Activated CD8-positive, alpha-beta T cell treated with anti-CD3 and anti-CD28 coated beads for 36 hours (primary cell): Measurements from ENCODE around the gene TCN2. TPM values are rescaled to one million over a fixed set of nuclear protein-coding genes. Genes with fewer than 3 reads are reported as not detected.

Experiments
- ATAC-seq: fragments of 200-7000 bp; cut with Tn5 transposase; one replicate; pipeline ENCODE4 v1.10.0; 2021; ENCODE audit warnings: mild to moderate bottlenecking, moderate library complexity
- CTCF ChIA-PET: fragments of 350-600 bp; sonication (Branson Sonifier 250); formaldehyde crosslinking; loops from one replicate; lab custom pipeline; 2021; ENCODE audit warnings: antibody characterized with exemption; lab: Charles Lee
- POLR2A ChIA-PET: fragments of 350-600 bp; sonication (Branson Sonifier 250); formaldehyde crosslinking; loops from one replicate; lab custom pipeline; 2021; ENCODE audit warnings: antibody characterized with exemption; lab: Charles Lee
- DNase-seq: peaks from one replicate; pipeline ENCODE4 v3.0.0-alpha.2; 2020
- H3K27ac Mint-ChIP-seq: one replicate; pipeline ENCODE4 v1.8.0; 2021; ENCODE audit warnings: mild to moderate bottlenecking, mixed read lengths
- H3K27me3 Mint-ChIP-seq: one replicate; pipeline ENCODE4 v1.8.0; 2021; ENCODE audit warnings: mixed read lengths
- H3K36me3 Mint-ChIP-seq: one replicate; pipeline ENCODE4 v1.8.0; 2021; ENCODE audit warnings: low read depth, mixed read lengths
- H3K4me1 Mint-ChIP-seq: one replicate; pipeline ENCODE4 v1.8.0; 2021; ENCODE audit warnings: low read depth, mixed read lengths
- H3K4me3 Mint-ChIP-seq: one replicate; pipeline ENCODE4 v1.8.0; 2021; ENCODE audit warnings: mild to moderate bottlenecking, moderate library complexity, mixed read lengths
- H3K9me3 Mint-ChIP-seq: one replicate; pipeline ENCODE4 v1.8.0; 2021; ENCODE audit warnings: mixed read lengths
- CTCF ChIP-seq: fragments of 200-600 bp; IDR thresholded peaks from one replicate; pipeline ENCODE4 v1.8.0; 2022; ENCODE audit warnings: antibody characterized with exemption, mild to moderate bottlenecking
- intact Hi-C: fragments of 100-400 bp; cut with micrococcal nuclease; formaldehyde crosslinking; loops from one replicate; pipeline ENCODE4 v1.10.0; 2022
- total RNA-seq, 2 experiments: library from RNA; stranded (reverse); gene quantifications; one replicate each; pipeline ENCODE4 v1.2.3, GENCODE V29; 2021

TCN2 gene
- total RNA-seq, 2 experiments from 2014 or later: 0.16 TPM; not detected in 1

DNA sequence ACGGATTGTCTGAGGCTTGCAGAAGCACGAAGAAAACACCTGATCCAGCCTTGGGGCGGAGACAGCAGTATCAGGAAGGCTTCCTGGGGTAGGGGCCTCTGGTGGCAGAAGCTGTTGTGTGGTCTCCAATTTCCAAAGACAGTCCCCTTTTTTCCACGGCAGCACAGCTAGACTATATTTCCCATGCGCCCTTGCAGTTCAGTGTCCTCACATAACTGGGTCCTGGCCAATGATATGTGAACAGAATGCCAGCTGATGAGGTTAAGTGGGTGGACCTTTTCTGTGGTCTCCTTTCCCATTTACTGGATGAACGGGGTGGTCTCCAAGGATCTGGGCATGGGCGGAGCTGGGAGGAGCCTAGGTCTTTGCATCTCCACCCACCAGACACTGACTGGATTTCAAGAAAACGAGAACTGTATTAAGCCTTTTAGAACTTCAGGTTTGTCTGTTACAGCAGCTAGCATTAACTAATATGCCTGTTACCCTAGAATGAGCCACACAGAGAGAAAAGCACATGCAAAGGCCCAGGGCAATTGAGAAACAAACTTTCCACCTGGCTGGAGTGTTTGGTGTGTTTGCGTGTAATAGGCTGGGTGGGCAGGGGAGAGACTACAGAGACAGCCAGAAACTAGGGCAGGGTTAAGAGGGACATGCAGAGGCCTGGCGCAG lies 38.7 kb upstream of the TCN2 start:
- POLR2A ChIA-PET: interaction anchor here (1.0 kb wide), 1 partner anchor 13 kb away, joined by 3 read pairs; no protein-coding TSS in a partner anchor
- DNase-seq: no peak
- Mint-ChIP-seq H3K9me3 (no peaks in the 10 kb centered on the region), H3K4me1 (no peaks in the 10 kb centered on the region), H3K27me3 (no peaks in the 10 kb centered on the region), H3K4me3 (no peak overlapping the region), H3K36me3 (no peaks in the 10 kb centered on the region), H3K27ac (no peak overlapping the region)
- CTCF ChIA-PET: no interaction called here
- intact Hi-C loops: no loop called here
- no peak for ATAC-seq
- no peak for TF ChIP-seq CTCF

- ChIA-PET CTCF (no interaction called here), POLR2A (no interaction called here)
- no peak for ATAC-seq
- Mint-ChIP-seq H3K27ac (no peak overlapping the region), H3K27me3 (no peaks in the 10 kb centered on the region), H3K4me3 (no peak overlapping the region), H3K36me3 (no peaks in the 10 kb centered on the region), H3K4me1 (no peaks in the 10 kb centered on the region), H3K9me3 (no peaks in the 10 kb centered on the region)
- TF ChIP-seq CTCF: no peak
- no peak for DNase-seq
- intact Hi-C loops: no loop called here
Observed at GRCh38 chr22:30569674-30570202, 37.2 kb upstream of the TCN2 start.

DNA sequence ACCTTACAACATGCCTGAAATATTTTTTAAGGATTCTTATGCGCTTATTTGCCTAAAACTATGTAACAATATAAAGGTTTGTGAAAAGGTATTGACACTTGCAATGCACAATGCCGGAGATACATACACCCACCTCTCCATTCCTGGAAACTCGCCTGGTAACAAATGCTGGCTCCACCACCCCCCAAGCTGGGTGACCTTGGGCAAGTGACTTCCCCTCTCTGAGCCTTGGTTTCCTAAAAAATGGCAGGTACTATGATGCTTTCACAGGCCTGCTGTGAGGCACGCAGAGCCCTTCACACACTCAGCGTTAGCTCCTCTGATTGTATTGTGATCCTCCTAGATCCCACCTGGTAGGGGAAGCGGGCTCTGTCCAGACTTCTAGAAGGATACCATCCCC lies 34.8 kb upstream of the TCN2 start:
- ChIA-PET CTCF (no interaction called here), POLR2A (interaction anchor here (1.0 kb wide), 1 partner anchor 16 kb away, joined by 3 read pairs; no protein-coding TSS in a partner anchor)
- intact Hi-C loops: no loop called here
- no peak overlapping the region for H3K27ac Mint-ChIP-seq
- DNase-seq (no peak), ATAC-seq (no peak)
- H3K4me1 Mint-ChIP-seq: peaks cover 6% of the 10 kb centered on the region
- H3K36me3 Mint-ChIP-seq: peaks cover 16% of the 10 kb centered on the region
- H3K9me3 Mint-ChIP-seq: no peaks in the 10 kb centered on the region
- TF ChIP-seq CTCF: no peak
- H3K4me3 Mint-ChIP-seq: no peak overlapping the region
- no peaks in the 10 kb centered on the region for H3K27me3 Mint-ChIP-seq

- Mint-ChIP-seq H3K9me3 (no peaks in the 10 kb centered on the region), H3K4me1 (peaks cover 6% of the 10 kb centered on the region), H3K4me3 (no peak overlapping the region), H3K36me3 (peaks cover 22% of the 10 kb centered on the region), H3K27me3 (no peaks in the 10 kb centered on the region), H3K27ac (no peak overlapping the region)
- no peak for ATAC-seq
- CTCF ChIA-PET: no interaction called here
- intact Hi-C loops: no loop called here
- no peak for TF ChIP-seq CTCF
- POLR2A ChIA-PET: no interaction called here
- DNase-seq: no peak
Observed at GRCh38 chr22:30572840-30573593, 34.0 kb upstream of the TCN2 start.
